HG03139 (cell line): ENCODE measurements around the gene FARP1.

ENCODE experiments used
- ATAC-seq: cut with Tn5 transposase; IDR thresholded peaks from one replicate; pipeline ENCODE4 v1.9.1; 2021; ENCODE audit not compliant: unreplicated experiment

FARP1 gene

DNA sequence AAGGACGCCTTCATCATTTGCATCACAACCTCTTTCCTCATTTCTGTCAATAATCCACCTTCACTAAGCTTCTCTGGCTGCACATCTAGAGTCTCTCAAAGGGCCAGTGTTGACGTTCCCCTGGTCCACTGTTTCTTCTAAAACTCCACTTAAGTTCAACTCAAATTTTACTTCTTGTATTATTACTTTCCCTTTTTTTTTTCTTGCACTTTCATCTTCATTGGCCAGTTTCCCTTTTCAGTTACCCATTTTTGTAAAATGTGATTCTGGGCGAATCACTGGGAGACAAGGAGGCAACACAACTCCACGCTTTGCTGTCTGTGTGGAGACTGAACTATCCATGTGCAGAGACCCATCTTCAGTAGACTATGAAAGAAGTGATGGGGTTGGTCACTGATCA, 162.8 kb downstream of the FARP1 start:
- no peak for ATAC-seq

DNA sequence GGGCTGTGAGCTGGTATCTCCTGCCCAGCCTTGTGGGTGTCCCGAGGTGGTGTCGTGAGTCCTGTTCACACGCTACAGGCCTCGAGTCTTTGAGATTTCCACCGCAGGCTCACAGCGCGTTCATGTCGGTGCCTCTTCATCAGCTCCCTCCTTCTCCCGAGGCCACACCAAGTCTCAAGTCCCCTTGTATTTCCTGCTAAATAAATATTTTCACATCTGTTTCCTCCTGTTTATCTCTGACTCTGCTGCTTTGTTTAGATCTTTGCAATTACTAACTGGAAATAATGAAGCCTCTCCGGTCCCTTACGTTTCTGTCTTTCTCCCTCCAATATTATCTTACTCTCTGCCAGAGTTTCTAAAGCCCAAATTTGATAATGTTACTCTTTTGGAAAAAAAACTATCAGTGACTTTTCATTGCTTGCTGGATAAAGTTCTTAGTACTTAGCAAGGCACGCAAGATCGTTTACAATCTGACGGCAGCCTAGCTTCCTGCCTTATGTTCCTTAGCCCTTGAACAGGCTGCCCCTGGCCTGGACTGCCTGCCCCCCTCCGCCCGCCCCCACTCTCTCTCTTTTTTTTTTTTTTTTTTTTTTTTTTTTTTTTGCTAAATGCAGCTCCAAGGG, 164.7 kb downstream of the FARP1 start:
- ATAC-seq = no peak

DNA sequence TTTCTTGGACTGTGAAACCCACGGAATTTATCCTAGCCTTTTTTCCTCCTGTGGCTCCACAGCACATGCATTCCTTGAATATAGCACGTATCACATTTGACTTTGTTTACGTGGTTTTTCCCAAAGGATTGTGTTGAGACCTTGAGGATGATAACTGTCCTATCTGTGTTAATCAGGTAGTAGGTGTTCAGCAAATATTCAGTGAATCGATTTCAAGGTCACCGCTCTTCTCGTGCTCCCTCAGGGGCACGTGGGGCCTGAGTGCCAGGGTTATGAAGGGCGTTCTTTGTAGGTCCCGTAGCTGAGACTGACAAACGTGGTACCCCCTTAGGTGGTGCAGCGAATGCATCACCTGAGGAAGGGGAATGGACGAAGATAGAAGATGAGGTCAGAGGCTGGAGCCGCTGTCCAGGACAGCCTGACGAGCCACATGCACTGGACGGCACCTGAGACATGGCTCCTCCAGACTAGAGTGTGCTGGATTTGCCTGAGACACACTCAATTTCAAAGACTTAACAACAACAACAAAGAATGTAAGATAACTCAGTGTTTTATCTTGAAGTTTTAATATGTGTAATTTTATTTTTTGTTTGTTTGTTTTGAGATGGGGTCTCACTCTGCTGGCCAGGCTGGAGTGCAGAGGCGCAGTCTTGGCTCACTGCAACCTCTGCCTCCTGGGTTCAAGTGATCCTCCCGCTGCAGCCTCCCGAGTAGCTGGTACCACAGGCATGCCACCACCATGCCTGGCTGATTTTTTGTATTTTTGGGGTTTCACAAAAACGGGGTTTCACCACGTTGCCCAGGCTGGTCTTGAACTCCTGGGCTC, 165.4 kb downstream of the FARP1 start:
- no peak for ATAC-seq

DNA sequence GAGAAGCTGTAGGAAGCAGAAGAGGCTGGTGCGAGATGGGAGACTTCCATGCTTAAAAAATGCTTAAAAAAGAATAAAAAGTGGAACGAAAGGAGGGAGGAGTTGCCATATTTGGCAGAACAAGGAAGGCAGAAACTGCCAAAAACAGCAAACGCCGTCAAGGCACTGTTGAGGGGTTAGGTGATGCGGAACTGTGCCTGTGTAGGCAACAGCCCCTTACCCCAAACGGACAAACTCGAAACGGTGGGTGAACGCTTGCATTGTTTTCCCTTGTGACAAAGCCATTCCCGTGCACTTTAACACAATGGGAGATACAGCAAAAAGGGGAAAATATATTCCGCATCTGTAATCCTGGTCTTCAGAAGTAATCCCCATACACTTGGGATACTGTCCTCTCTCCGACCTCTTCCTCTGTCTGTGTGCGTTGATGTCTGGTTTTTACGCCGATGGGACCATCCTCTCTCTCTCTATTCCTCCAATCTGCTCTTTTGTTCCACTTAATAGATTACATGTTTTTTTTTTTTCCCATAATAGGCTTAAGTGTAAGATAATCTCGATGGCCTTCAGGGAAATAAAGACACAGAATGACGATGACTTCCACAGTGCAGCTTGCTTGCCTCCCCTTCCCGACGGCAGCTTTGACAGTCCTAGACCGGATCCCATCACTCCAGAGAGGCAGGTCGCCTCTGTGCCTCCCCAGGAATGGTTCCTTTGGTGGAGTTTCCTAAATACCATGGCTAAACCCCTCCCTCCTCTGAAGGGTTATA, 166.9 kb downstream of the FARP1 start:
- no peak for ATAC-seq

DNA sequence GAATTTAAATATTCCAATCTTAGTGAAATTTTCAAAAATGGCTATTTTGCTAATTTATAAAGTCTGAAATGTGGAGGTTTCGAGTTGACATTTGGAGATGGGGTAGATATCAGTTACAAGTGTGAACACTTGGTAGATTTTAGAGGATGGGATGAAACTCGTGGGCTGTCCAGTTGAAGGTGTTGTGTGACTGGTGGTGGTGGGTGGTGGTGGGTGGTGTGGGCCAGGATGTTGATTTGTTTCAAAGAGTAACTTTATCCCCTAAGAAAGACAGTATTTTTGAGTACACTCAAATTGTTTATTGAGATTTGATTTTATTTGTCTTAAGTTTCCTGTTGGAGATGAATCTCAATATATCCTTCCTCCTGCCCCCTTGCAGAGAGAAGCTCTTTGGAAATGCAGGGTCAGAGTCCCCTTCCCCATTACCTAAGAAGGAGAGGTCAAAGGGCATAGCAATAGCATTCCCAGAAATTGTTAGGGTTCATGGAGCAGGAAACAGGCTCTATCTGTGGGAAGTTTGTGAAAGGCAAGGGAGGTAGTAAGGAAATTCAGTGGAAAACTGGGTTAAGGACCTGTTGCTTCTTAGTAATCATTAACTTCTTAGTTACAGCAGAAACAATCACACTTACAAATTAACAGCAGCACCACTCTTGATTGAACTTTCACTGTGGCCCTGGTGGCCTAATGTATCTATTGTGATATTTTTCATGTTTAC, 167.7 kb downstream of the FARP1 start:
- ATAC-seq = no peak

DNA sequence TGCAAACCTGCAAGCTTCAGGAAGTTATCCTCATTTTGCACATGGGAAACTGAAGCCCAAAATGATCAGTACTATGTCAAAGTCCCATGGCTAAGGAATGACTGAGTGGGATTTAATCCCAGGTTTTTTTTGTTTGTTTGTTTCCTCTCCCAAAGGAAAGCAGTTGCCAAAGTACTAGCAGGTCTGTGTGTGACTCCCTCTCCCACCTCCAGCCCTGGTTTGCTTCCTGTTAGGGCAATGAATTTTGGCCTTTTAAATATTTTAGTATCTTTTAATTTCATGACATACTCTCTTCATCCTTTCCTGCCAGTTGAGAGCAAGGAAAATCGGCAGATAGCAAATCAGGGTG, 168.3 kb downstream of the FARP1 start:
- no peak for ATAC-seq

DNA sequence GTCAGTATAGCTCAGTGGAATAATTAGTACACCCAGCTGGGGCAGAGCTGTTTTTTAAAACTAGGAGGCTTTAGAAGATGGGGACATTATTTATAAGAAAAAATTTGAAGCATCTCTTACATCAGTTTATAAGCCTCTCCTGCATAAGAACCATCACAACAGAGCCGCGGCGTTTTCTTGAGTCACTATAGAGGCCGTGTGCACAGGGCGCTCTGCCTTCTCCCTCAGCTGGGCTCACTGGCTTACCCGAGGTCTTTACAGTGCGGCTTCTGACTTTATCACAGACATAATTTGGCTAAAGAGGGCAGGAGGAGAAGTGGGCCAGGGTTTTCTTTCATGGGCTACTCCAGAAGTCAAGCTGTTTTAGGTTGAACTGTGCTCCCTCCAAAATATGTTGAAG, 169.7 kb downstream of the FARP1 start:
- ATAC-seq = no peak

DNA sequence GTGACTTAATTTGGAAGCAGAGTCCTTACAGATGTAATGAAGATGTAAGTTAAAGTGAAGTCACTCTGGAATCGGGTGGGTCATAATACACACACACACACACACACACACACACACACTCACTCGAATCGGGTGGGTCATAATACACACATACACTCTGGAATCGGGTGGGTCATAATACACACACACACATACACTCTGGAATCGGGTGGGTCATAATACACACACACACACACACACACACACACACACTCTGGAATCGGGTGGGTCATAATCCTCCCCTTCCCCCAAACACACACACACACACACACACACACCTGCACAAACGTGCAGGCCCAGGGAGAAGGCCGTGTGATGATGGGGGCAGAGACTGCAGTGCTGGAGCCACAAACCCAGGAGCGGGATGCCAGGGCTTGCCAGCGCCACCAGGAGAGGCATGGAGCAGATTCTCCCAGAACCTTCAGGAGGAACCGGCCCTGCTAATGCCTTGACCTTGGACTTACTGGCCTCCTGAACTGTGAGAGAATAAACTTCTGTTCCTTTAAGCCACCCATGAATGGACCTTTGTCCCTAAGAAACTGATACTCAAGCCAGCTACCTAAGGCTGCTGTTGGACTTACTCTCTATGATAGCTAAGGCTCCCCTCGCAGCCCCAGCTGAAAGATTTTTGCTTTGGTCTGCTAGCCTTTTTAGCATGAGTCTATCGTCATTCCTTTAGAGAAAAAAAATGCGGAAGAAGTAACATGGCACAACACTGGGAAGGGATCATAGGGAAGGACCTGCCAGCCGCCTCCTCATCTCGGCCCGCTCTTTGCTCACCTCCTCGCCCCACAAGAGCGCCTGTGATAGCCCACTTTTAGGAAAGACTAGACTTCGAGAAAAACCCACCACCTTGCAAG, 170.4 kb downstream of the FARP1 start:
- ATAC-seq = no peak

DNA sequence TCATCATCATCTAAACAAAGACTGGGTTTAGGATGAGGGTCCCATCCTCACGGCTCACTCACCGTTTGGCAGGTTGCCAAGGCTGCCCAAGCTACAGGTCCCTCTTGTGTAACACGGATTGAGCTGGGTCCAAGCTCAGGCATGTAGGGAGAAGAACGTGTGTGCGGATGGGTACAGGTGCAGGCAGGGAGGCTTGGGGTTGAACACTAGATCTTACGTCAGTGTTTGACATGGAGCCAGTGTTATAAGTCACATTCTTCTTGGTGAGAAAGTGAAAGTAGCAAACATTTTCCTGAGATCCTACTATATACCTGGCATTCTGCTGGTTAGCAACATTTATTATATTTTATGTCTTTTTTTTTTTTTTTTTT, 171.0 kb downstream of the FARP1 start:
- ATAC-seq = no peak

DNA sequence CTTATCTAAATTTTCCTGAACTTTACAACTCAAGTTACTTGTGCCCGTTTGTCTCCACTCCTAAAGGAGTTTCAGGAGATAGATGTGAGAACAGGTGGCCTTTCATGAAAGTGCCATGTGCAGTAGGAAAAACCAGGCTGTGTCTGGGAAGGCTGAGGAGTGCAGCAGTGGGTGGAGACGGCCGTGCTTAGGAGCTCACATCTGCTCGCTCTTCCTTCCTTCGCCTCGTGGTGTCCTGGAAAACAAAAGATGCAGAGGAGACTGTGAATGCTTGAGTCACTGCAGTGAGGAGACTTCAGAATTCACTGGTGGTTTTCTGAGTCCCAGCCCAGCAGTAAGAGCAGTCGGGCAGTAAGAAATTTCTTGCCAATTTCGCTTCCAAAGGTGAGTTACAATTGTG, 172.6 kb downstream of the FARP1 start:
- ATAC-seq = no peak

DNA sequence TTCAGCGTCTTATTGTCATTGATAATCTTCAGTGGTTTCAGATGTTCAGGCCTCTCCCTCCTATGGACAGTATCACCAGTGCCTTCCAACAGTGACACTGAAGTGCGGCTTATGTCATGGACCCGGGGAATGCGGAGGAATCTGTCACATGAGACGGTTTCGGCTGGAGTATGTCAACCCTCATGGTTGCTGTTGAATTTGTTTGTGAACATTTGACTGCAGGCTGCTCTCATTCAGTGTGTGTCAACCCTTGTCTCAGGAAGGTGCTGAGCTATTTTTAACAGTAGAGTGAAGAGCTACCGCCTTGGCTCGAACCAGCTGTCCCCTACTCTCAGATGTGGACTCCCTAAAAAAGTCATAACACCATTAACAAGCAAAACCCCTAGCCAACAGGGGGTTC, 173.0 kb downstream of the FARP1 start:
- no peak for ATAC-seq

DNA sequence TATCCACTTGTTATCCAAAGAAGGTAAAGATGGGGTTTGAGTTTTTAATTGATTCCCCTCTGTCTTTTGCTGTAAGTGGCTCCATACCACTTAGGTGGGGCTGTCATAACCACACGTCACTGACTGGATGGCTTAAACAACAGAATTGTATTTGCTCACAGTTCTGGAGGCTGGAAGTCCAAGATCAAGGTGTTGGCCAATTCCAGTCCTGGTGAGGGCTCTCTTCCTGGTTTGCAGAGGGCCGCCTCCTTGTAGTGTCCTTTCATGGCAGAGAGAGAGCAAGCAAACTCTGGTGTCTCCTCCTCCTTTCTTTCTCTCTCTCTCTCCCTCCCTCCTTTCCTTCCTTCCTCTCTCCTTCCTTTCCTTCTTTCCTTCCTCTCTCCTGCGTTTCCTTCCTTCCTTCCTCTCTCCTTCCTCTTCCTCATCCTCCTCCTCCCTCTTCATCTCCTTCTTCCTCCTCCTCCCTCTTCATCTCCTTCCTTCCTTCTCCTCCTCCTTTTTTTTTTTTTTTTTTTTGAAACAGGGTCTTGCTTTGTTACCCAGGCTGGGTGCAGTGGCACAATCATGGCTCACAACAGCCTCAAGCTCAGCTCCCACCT, 174.8 kb downstream of the FARP1 start:
- no peak for ATAC-seq

DNA sequence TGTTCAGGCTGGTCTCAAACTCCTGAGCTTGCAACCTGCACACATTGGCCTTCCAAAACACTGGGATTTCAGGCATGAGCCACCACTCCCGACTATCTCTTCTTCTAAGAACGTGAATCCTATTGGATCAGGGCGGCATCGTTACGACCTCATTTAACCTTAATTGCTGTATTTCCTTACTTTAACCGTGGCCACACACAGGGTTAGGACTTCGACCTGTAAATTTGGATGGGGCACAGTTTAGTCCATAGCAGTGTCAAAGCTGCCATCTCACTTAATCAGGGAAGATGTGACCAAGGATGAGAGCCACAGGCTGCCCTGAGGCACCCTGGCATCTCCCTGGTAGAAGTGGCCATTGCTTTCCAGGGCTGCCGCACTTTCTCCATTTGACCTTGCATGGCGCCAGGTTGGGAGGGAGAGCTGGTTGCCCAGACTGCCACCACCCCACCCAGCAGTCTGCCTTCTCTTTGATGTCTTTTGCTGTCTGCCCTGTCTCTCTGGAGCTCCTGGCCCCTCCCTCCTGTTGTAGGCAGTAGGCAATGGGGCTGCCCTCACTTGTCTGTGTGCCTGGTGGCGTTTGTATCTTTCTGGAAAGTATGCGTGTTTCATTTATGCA, 175.5 kb downstream of the FARP1 start:
- no peak for ATAC-seq

DNA sequence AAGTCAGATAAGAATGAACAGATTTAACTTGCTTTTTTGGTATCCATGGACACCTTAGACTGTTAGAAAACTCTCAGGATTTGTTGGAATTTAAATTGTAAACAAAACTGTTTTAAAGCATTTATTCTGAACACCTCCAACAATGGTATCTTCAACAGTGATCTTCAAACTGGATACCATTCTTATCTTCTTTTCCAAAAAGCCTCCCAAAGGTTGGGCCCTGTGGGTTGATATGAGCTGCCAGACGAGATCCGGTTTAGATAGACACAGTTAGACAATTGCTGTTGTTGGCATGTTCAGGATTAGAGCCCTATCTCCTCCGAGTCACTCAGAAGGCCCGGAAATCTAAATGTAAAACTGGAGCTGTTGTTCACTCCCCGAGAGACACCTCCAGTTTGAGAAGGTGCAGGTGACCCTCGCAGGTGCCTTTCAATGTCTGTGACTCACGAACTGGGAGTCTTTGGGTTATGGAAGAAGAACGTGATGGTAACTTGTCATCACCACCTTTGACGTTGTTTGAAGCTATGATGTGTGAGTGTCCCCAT, 177.7 kb downstream of the FARP1 start:
- no peak for ATAC-seq

DNA sequence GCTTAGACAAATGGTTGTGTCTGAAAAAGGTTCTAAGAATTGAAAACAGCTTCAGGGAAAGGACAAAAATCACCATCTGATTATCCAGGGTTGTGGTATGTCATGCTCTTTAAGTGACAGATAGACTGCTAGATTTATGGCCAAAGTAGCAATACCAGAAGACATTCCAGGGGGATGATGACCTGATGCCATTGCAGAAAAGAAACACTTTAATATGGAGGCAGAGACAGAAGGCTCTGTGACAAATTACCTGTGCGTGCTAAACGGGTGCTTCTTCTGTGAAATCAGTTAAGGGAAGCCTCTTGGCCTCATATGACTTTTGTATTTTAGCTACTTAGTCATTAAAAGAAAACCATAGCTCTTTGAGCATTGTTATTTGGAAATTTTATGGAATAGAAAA, 178.5 kb downstream of the FARP1 start:
- ATAC-seq = no peak

DNA sequence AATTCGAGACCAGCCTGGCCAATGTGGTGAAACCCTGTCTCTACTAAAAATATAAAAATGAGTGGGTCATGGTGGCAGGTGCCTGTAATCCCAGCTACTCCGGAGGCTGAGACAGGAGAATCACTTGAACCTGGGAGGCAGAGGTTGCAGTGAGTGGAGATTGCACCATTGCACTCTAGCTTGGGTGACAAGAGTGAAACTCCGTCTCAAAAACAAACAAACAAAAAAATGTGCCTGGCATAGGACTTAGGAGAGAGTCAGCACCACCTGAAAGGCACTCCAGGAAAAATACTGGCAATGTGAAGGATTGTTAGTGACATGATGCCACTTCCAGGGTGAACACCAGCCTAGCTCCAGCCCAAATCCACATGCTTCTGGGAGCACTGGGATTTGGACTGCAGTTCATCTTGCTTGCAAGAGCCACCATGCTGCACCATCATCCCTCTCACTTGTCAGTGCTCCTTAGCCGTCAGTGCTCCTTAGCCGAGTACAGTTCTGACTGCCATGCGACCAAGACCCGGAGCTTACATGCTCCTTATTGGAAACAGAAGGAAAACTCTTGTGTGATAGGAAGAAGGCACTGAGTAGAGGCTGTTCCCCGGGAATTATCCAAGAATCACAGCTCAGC, 179.3 kb downstream of the FARP1 start:
- ATAC-seq = no peak

DNA sequence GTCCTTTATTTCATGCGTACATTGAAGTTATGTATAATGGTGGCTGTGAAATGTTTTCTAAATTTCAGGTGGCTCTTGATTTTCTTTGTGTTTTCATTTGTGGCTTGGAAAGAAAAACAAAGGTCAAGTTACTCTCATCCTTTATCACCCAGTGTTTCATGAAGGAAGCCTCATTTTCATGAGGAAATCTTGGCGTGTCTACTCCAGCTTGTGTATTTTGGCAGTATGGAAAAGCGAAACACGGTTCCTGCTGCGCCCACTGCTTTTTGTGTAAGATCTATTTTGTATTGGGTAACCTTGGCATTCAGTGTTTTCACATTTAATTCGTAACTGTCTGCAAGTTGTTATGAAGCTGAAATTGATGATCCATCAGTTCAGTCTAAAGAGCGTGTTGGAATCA, 181.2 kb downstream of the FARP1 start:
- no peak for ATAC-seq

DNA sequence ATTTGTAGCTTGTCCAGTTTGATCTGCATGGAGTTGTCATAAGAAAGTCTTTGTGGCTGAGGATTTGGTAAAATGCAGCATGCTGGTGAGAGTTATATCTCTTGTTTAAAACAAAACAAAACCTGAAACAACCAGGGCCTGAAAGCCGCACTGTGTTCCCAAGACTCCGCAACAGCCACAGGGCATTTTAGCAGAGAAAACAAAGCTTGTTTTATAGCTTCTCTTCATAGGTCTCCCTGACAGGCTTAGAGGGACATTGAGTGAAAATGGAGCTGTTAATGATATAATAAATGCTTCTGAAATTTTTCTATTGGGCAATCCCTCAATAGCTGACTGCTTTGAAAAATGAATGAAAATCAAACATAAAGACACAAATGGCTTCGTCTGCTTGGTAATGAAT, 182.8 kb downstream of the FARP1 start:
- ATAC-seq = no peak

DNA sequence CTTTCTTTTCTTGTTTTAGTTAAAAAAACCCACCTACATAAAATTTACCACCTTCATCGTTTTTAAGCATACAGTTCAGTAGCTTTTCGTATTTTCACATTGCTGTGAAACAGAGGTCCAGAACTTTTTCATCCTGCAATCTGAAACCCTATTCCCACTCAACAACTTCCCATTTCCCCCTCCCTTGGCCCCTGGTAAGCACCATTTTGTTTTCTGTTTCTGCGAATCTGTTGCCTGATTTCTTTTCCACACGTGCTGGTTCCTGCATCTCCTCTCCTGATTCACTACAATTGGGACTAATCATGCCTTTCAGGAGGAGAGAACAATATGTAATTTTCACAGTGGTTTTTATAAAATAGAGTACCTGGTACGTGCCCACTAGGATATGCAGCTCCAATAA, 183.4 kb downstream of the FARP1 start:
- no peak for ATAC-seq
